HEK293 (cell line): ENCODE measurements around the gene PDSS1.

Experiments used
- MEIS1 ChIP-seq: sonication (generic); formaldehyde crosslinking; IDR thresholded peaks from 2 replicates; pipeline ENCODE4 v1.8.1; 2022; ENCODE audit warnings: missing genetic modification reagents, mild to moderate bottlenecking, borderline replicate concordance
- ZNF658 ChIP-seq: fragments of 450-650 bp; formaldehyde crosslinking; IDR thresholded peaks from 2 replicates; pipeline ENCODE4; 2016; ENCODE audit warnings: missing biosample characterization, missing genetic modification characterization
- ZNF776 ChIP-seq: fragments of 450-650 bp; formaldehyde crosslinking; IDR thresholded peaks from 2 replicates; pipeline ENCODE4 v1.5.0; 2017; ENCODE audit warnings: missing biosample characterization, missing genetic modification characterization, borderline replicate concordance
- TF ChIP-seq, protein P1 (sequence below): fragments of 450-650 bp; formaldehyde crosslinking; IDR thresholded peaks from 2 replicates; pipeline ENCODE4 v1.5.1; 2016; ENCODE audit warnings: missing biosample characterization, missing genetic modification characterization

- TF ChIP-seq, protein P1, sequence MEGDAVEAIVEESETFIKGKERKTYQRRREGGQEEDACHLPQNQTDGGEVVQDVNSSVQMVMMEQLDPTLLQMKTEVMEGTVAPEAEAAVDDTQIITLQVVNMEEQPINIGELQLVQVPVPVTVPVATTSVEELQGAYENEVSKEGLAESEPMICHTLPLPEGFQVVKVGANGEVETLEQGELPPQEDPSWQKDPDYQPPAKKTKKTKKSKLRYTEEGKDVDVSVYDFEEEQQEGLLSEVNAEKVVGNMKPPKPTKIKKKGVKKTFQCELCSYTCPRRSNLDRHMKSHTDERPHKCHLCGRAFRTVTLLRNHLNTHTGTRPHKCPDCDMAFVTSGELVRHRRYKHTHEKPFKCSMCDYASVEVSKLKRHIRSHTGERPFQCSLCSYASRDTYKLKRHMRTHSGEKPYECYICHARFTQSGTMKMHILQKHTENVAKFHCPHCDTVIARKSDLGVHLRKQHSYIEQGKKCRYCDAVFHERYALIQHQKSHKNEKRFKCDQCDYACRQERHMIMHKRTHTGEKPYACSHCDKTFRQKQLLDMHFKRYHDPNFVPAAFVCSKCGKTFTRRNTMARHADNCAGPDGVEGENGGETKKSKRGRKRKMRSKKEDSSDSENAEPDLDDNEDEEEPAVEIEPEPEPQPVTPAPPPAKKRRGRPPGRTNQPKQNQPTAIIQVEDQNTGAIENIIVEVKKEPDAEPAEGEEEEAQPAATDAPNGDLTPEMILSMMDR (tag by site-specific recombination) = no peak
- no peak for TF ChIP-seq MEIS1 (CRISPR knock-in tag)
- TF ChIP-seq ZNF658 (tag by site-specific recombination) = no peak
- TF ChIP-seq ZNF776 (tag by site-specific recombination) = no peak
Observed at GRCh38 chr10:26650406-26650805, 47.1 kb upstream of the PDSS1 start.
